Right lobe of liver (tissue), 6 donors: ENCODE data around the gene AOAH. TPM values are rescaled to one million over a fixed set of nuclear protein-coding genes. Genes with fewer than 3 reads are reported as not detected.

Experiments
- ATAC-seq, 4 donors: fragments of 200-7000 bp; cut with Tn5 transposase; one replicate each; pipeline ENCODE4 v1.9.1; 2020; ENCODE audit warnings: mild to moderate bottlenecking in 4 of 4, moderate library complexity in 4 of 4
- DNase-seq, 3 donors: peaks; one replicate each; pipeline ENCODE4 v3.0.0-alpha.2; 2020
- H3K27ac ChIP-seq, 3 donors: fragments of 200-600 bp; one replicate each; pipeline ENCODE4 v1.8.0; 2022
- H3K27me3 ChIP-seq, 2 donors: fragments of 200-600 bp; one replicate each; pipeline ENCODE4 v1.8.0; 2022
- H3K36me3 ChIP-seq, 4 donors: fragments of 200-600 bp; sonication (generic) in 1 of 4; one replicate each; pipeline versions ENCODE4 v1.5.1 to v1.8.0; 2017 to 2022; ENCODE audit warnings: control low read depth in 1 of 4
- H3K4me1 ChIP-seq, 4 donors: fragments of 200-600 bp; sonication (generic) in 1 of 4; one replicate each; pipeline versions ENCODE4 v1.5.1 to v1.8.0; 2017 to 2022; ENCODE audit warnings: control low read depth in 1 of 4
- H3K4me3 ChIP-seq, 3 donors: fragments of 200-600 bp; one replicate each; pipeline ENCODE4 v1.8.0; 2022
- H3K9me3 ChIP-seq, 4 donors: fragments of 200-600 bp; sonication (generic) in 1 of 4; one replicate each; pipeline versions ENCODE4 v1.5.1 to v1.8.0; 2017 to 2022; ENCODE audit warnings: control low read depth in 1 of 4
- CTCF ChIP-seq, 4 donors: fragments of 200-600 bp in 3 of 4; fragments of 450-650 bp in 1 of 4; IDR thresholded peaks; one replicate each; pipeline versions ENCODE4 v1.5.1 to v1.8.0; 2016 to 2022; ENCODE audit warnings: antibody characterized with exemption in 4 of 4, mild to moderate bottlenecking in 2 of 4
- POLR2A ChIP-seq: fragments of 450-650 bp; IDR thresholded peaks from one replicate; pipeline ENCODE4 v1.6.1; 2017; ENCODE audit warnings: antibody characterized with exemption, mild to moderate bottlenecking
- WGBS: methylation state at CpG from one replicate; pipeline ENCODE4 v1.1.6; 2018; ENCODE audit warnings: low coverage, low lambda C conversion rate; ENCODE audit not compliant: insufficient coverage; ENCODE audit errors: missing lambda C conversion rate; 5-methylcytosine and 5-hydroxymethylcytosine counted together
- intact Hi-C, 2 donors: fragments of 100-400 bp; cut with DNase I; formaldehyde crosslinking; loops; one replicate each; pipeline versions ENCODE4 v1.11.2 to v1.14.1; 2022
- total RNA-seq, 6 experiments: library from RNA; depleted of rRNA in 2 of 6; stranded (reverse); fragments of >200 nt in 2 of 6; fragmentation: NEBNext Ultra II Directional in 3 of 6; extraction: Animal tissue kit (Norgen Biotek cat#: 25700) in 3 of 6; gene quantifications; one replicate each; pipeline versions ENCODE4 v1.1.0 to v1.2.4, GENCODE V29; 2016 to 2023
- donor health status: DM: no; HTN: yes; CAD: no.
- donor health status: DM: no; HTN: no; CAD: no.
- donor health status: DM: no; HTN: no; CAD: no.
- donor health status: DM: no; HTN: yes; CAD: no.
- donor health status: DM: no; HTN: yes; CAD: no.

AOAH gene
- total RNA-seq, 6 experiments from 2014 or later, result 2.9 to 11.3 (median 6.4) TPM

DNA sequence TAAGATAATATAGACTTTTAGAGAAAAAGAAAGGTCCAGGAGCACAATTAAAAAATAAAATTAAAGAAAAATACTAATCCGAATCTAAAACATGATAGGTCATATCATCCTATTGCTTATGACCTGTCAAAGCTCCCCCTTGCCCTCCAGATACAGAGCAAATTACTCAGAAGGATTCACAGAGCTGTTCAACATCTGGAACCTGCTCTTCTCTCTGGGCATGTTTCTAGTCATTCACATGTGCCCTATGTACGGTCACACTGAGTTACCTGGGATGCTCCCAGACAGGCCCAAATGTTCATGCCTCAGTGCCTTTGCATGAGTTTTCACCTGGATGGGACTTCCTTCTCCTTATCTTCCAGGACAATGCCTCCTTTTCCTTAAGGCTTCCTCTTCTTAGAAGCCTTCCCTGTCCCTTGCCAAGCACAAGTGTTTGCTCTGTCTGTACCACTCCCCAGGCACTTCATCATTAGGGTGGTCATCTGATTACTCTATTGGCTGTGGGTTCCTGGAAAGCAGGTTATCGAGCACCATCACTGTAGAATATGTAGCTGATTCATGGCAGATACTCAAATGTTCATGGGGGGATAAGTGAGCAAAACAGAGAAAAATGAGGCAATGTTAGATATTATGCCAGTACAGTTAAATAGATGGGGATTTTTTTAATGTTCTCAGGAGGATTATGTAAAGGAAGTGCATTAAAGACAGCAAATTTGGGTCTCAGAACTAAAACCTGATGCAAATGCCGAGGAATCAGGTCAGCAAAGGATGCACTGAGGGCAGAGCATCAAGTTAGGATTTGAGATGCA, 12.0 kb upstream of the AOAH start:
- intact Hi-C loops, result no loop called here
- H3K27ac ChIP-seq, result no peak overlapping the region
- no peaks in the 10 kb centered on the region for H3K9me3 ChIP-seq
- no peaks in the 10 kb centered on the region for H3K36me3 ChIP-seq
- TF ChIP-seq POLR2A (no peak), CTCF (IDR thresholded peaks at IDR 0.05) (no peak)
- DNase-seq (no peak), ATAC-seq (no peak)
- WGBS, result 57% methylated on average over 4 of the region's 4 CpGs
- no peaks in the 10 kb centered on the region for H3K27me3 ChIP-seq
- H3K4me1 ChIP-seq, result no peaks in the 10 kb centered on the region
- H3K4me3 ChIP-seq, result no peak overlapping the region

- no peak overlapping the region for H3K4me3 ChIP-seq
- no peak overlapping the region for H3K27ac ChIP-seq
- TF ChIP-seq POLR2A, result no peak
- no peak for TF ChIP-seq CTCF (IDR thresholded peaks at IDR 0.05)
- H3K27me3 ChIP-seq, result no peaks in the 10 kb centered on the region
- H3K36me3 ChIP-seq, result no peaks in the 10 kb centered on the region
- no peaks in the 10 kb centered on the region for H3K4me1 ChIP-seq
- DNase-seq (no peak), ATAC-seq (no peak)
- no peaks in the 10 kb centered on the region for H3K9me3 ChIP-seq
- intact Hi-C loops, result no loop called here
- WGBS, result 88% methylated on average over 2 of the region's 2 CpGs
Observed at GRCh38 chr7:36735172-36735571, 10.9 kb upstream of the AOAH start.

GRCh38 chr7:36734731-36735130, 10.4 kb upstream of the AOAH start:
- intact Hi-C loops, result no loop called here
- ATAC-seq, result no peak
- Histone ChIP-seq H3K36me3 (no peaks in the 10 kb centered on the region), H3K4me3 (no peak overlapping the region), H3K9me3 (no peaks in the 10 kb centered on the region), H3K4me1 (no peaks in the 10 kb centered on the region), H3K27ac (no peak overlapping the region), H3K27me3 (no peaks in the 10 kb centered on the region)
- 95% methylated on average over 3 of the region's 3 CpGs for WGBS
- TF ChIP-seq CTCF (IDR thresholded peaks at IDR 0.05) (no peak), POLR2A (no peak)
- no peak for DNase-seq

- Histone ChIP-seq H3K27me3 (no peaks in the 10 kb centered on the region), H3K4me1 (no peaks in the 10 kb centered on the region), H3K27ac (no peak overlapping the region), H3K9me3 (no peaks in the 10 kb centered on the region), H3K36me3 (no peaks in the 10 kb centered on the region), H3K4me3 (no peak overlapping the region)
- no peak for DNase-seq
- TF ChIP-seq POLR2A (no peak), CTCF (IDR thresholded peaks at IDR 0.05) (no peak)
- intact Hi-C loops, result no loop called here
- ATAC-seq, result no peak
- 81% methylated on average over 3 of the region's 3 CpGs for WGBS
Observed at GRCh38 chr7:36733411-36733810, 9.1 kb upstream of the AOAH start.
